Right atrium auricular region (tissue), 2 donors: ENCODE data around the gene LGR5. TPM values are rescaled to one million over a fixed set of nuclear protein-coding genes. Genes with fewer than 3 reads are reported as not detected.

Source experiments
- DNase-seq: peaks from one replicate; pipeline ENCODE4 v3.0.0-alpha.2; 2019; ENCODE audit warnings: low spot score
- H3K27ac ChIP-seq, 2 donors: fragments of 200-600 bp; sonication (generic); 1 replicate in 1 of 2; 2 replicates in 1 of 2; pipeline ENCODE4 v1.5.1; 2016 to 2019
- H3K27me3 ChIP-seq, 2 donors: fragments of 200-600 bp; sonication (generic); one replicate each; pipeline versions ENCODE4 v1.5.1 to v1.6.0; 2017 to 2019
- H3K36me3 ChIP-seq: fragments of 200-600 bp; sonication (generic); one replicate; pipeline ENCODE4 v1.5.1; 2016
- H3K4me1 ChIP-seq, 2 donors: fragments of 200-600 bp; sonication (generic); one replicate each; pipeline versions ENCODE4 v1.5.1 to v1.6.0; 2017 to 2019
- H3K4me3 ChIP-seq, 2 donors: fragments of 200-600 bp; sonication (generic); 1 replicate in 1 of 2; 2 replicates in 1 of 2; pipeline ENCODE4 v1.5.1; 2017 to 2019; ENCODE audit warnings: mild to moderate bottlenecking in 1 of 2, moderate library complexity in 1 of 2
- H3K9me3 ChIP-seq, 2 donors: fragments of 200-600 bp; sonication (generic); one replicate each; pipeline ENCODE4 v1.5.1; 2019
- total RNA-seq, 2 donors: library from RNA; depleted of rRNA; stranded (reverse); fragments of >200 nt; gene quantifications; one replicate each; pipeline ENCODE4 v1.1.0, GENCODE V29; 2016
- TF ChIP-seq, protein P1 (sequence below), 2 donors: fragments of 200-600 bp; sonication (generic); IDR thresholded peaks; one replicate each; pipeline ENCODE4 v1.5.1; 2019; ENCODE audit warnings: antibody characterized with exemption in 2 of 2

The LGR5 gene
- total RNA-seq, 2 donors from 2014 or later = 0.19 to 0.31 TPM

DNA sequence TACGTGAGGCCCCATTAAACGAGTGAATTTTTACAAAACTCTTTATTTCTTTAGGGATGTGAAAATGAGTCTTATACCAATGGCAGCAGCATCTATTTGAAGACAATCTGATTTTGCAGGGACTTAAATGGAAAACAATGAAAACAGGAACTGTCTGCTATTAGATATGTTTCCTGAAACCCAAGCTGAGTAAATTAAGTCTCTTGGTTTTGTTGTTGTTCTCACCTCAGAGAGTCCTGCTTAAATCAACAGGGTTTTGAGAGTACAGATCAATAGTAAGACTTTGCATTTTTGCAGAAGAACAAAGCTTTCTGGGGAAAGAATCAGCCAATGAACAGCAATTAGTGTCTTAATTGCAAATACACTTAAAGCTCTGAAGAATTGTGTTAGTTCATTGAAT is 39.1 kb upstream of the LGR5 start:
- Histone ChIP-seq H3K4me3 (no peak overlapping the region), H3K9me3 (peaks cover 0 to 8% of the 10 kb centered on the region in 2 donors), H3K27me3 (no peaks in the 10 kb centered on the region), H3K36me3 (no peaks in the 10 kb centered on the region), H3K27ac (no peak overlapping the region), H3K4me1 (no peaks in the 10 kb centered on the region)
- TF ChIP-seq, protein P1, sequence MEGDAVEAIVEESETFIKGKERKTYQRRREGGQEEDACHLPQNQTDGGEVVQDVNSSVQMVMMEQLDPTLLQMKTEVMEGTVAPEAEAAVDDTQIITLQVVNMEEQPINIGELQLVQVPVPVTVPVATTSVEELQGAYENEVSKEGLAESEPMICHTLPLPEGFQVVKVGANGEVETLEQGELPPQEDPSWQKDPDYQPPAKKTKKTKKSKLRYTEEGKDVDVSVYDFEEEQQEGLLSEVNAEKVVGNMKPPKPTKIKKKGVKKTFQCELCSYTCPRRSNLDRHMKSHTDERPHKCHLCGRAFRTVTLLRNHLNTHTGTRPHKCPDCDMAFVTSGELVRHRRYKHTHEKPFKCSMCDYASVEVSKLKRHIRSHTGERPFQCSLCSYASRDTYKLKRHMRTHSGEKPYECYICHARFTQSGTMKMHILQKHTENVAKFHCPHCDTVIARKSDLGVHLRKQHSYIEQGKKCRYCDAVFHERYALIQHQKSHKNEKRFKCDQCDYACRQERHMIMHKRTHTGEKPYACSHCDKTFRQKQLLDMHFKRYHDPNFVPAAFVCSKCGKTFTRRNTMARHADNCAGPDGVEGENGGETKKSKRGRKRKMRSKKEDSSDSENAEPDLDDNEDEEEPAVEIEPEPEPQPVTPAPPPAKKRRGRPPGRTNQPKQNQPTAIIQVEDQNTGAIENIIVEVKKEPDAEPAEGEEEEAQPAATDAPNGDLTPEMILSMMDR (IDR thresholded peaks at IDR 0.05) = no peak
- DNase-seq = no peak

GRCh38 chr12:71405884-71406283 is 33.7 kb upstream of the LGR5 start:
- TF ChIP-seq, protein P1 (IDR thresholded peaks at IDR 0.05) = no peak
- no peaks in the 10 kb centered on the region for H3K36me3 ChIP-seq
- peaks cover 0 to 26% of the 10 kb centered on the region in 2 donors for H3K9me3 ChIP-seq
- no peak for DNase-seq
- H3K27ac ChIP-seq = no peak overlapping the region
- no peaks in the 10 kb centered on the region for H3K4me1 ChIP-seq
- no peak overlapping the region for H3K4me3 ChIP-seq
- no peaks in the 10 kb centered on the region for H3K27me3 ChIP-seq

DNA sequence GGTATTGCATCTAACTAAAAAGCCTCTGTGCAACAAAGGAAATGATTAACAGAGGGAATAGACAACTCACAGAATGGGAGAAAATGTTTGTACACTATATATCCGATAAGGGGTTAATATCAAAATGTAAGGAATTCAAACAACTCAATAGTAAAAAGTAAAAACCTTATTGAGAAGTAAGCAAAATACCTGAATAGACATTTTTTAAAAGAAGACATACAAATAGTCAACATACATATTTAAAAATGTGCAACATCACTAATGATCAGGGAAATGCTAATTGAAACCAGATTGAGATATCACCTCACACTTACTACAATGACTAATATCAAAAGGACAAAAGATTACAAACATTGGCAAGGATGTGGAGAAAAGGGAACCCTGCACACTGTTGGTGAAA is 31.9 kb upstream of the LGR5 start:
- H3K27ac ChIP-seq = no peak overlapping the region
- no peak for DNase-seq
- H3K4me1 ChIP-seq = no peaks in the 10 kb centered on the region
- TF ChIP-seq, protein P1 (IDR thresholded peaks at IDR 0.05) = no peak
- H3K4me3 ChIP-seq = no peak overlapping the region
- H3K27me3 ChIP-seq = no peaks in the 10 kb centered on the region
- H3K9me3 ChIP-seq = peaks cover 0 to 28% of the 10 kb centered on the region in 2 donors
- no peaks in the 10 kb centered on the region for H3K36me3 ChIP-seq

DNA sequence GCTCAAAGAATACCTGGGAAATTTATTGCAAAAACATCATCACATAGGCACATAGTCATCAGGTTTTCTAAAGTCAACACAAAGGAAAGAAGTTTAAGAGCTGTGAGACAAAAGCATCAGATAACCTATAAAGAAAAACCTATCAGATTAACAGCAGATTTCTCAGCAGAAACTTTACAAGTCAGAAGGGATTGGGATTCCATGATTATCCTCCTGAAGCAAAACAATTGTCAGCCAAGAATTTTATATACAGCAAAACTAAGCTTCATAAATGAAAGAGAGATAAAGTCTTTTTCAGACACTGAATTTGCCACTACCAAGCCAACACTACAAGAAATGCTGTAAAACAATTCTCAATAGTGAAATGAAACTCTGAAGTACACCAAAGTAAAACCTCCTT is 28.8 kb upstream of the LGR5 start:
- TF ChIP-seq, protein P1 (IDR thresholded peaks at IDR 0.05) = no peak
- no peaks in the 10 kb centered on the region for H3K36me3 ChIP-seq
- no peak overlapping the region for H3K27ac ChIP-seq
- peaks cover 0 to 23% of the 10 kb centered on the region in 2 donors for H3K9me3 ChIP-seq
- H3K4me3 ChIP-seq = no peak overlapping the region
- DNase-seq = no peak
- no peaks in the 10 kb centered on the region for H3K27me3 ChIP-seq
- H3K4me1 ChIP-seq = no peaks in the 10 kb centered on the region

GRCh38 chr12:71411635-71412034 is 28.0 kb upstream of the LGR5 start:
- Histone ChIP-seq H3K36me3 (no peaks in the 10 kb centered on the region), H3K27ac (no peak overlapping the region), H3K4me1 (no peaks in the 10 kb centered on the region), H3K9me3 (peaks cover 0 to 21% of the 10 kb centered on the region in 2 donors), H3K4me3 (no peak overlapping the region), H3K27me3 (no peaks in the 10 kb centered on the region)
- no peak for DNase-seq
- TF ChIP-seq, protein P1 (IDR thresholded peaks at IDR 0.05) = no peak
